ENCODE data around the gene MICAL2. TPM values are rescaled to one million over a fixed set of nuclear protein-coding genes. Genes with fewer than 3 reads are reported as not detected.

MICAL2 gene
- total and polyA plus RNA-seq, 10 of the 15 experiments (the other 5 are each of a cell fraction or from before 2014, with no cell fraction given), result 0.90 to 5.6 (median 2.4) TPM

- Histone ChIP-seq H2AFZ (ENCODE audit: control insufficient read depth, low read depth, low read length) (peak overlapping the region; percentile 77; the same call in 1 of the 2 replicates), H3K36me3 (ENCODE audit: control insufficient read depth in 2 of 2, insufficient read depth in 2 of 2, low read length in 1 of 2) (no peaks in the 10 kb centered on the region)
- no peak for FAIRE-seq
These were observed 541 bp downstream of the MICAL2 start for GRCh38 chr11:12110714-12111548.

More at GRCh38 chr11:12110714-12111548, 541 bp downstream of the MICAL2 start:
- peak overlapping the region; percentile 79 for H3K4me2 ChIP-seq (ENCODE audit: control insufficient read depth, insufficient read depth)
- in situ Hi-C loops (cut with MboI) (no loop called here), intact Hi-C loops (cut with micrococcal nuclease; ENCODE audit: unreplicated experiment) (no loop called here)
- ChIA-PET CTCF (no interaction called here), RAD21 (ENCODE audit: unreplicated experiment) (no interaction called here), POLR2A (no interaction called here), SMC1A (ENCODE audit: uncharacterized antibody, unreplicated experiment) (interaction anchor here (0.6 kb wide), 1 partner anchor 79 kb away, joined by 4 read pairs; no protein-coding TSS in a partner anchor)
- TF ChIP-seq MTA2 (IDR thresholded peaks at IDR 0.05; ENCODE audit: low read depth) (no peak), JUNB (IDR thresholded peaks at IDR 0.05) (no peak), EGR1 (IDR thresholded peaks at IDR 0.05; ENCODE audit: borderline replicate concordance in 1 of 2, low read depth in 2 of 2, low read length in 2 of 2) (no peak), BCLAF1 (IDR thresholded peaks at IDR 0.05) (no peak), RUNX3 (IDR thresholded peaks at IDR 0.05; ENCODE audit: low read length) (no peak), CBX3 (IDR thresholded peaks at IDR 0.05; ENCODE audit: borderline replicate concordance, low read depth) (no peak), MYC (IDR thresholded peaks at IDR 0.05; ENCODE audit: insufficient read depth, insufficient read length, insufficient replicate concordance, low read length, severe bottlenecking) (no peak), GATAD2B (conservative IDR thresholded peaks at IDR 0.05; ENCODE audit: low read depth) (no peak), RB1 (IDR thresholded peaks at IDR 0.05; ENCODE audit: borderline replicate concordance) (no peak), POU2F2 (IDR thresholded peaks at IDR 0.05; ENCODE audit: borderline replicate concordance, low read depth, low read length) (no peak), SUZ12 (IDR thresholded peaks at IDR 0.05; ENCODE audit: unreplicated experiment) (no peak), ZNF622 (IDR thresholded peaks at IDR 0.05) (no peak), YBX1 (IDR thresholded peaks at IDR 0.05) (no peak), TARDBP (IDR thresholded peaks at IDR 0.05; ENCODE audit: borderline replicate concordance) (no peak), MXI1 (IDR thresholded peaks at IDR 0.05; ENCODE audit: low read depth, low read length) (no peak), DPF2 (IDR thresholded peaks at IDR 0.05) (no peak), ZNF384 (IDR thresholded peaks at IDR 0.05; ENCODE audit: borderline replicate concordance, low read depth, low read length) (no peak)
- H3K9ac ChIP-seq (ENCODE audit: control insufficient read depth, insufficient read depth, low read length), result no peak overlapping the region; the same call in 1 of the 2 replicates
- H3K27ac ChIP-seq (ENCODE audit: control insufficient read depth, insufficient read depth), result no peak overlapping the region
- H3K4me1 ChIP-seq (ENCODE audit: control insufficient read depth, insufficient read depth, low read length), result no peaks in the 10 kb centered on the region; the same call in 1 of the 2 replicates
- no peaks in the 10 kb centered on the region for H3K9me3 ChIP-seq (replicated peaks; ENCODE audit: control insufficient read depth, insufficient read depth, low read length)
- no peaks in the 10 kb centered on the region for H4K20me1 ChIP-seq (ENCODE audit: control insufficient read depth, insufficient read depth)
- ATAC-seq (peak; percentile 34), DNase-seq (ENCODE audit: low read depth, low spot score) (no peak)
- H3K79me2 ChIP-seq (ENCODE audit: control insufficient read depth, insufficient read depth, low read length), result no peaks in the 10 kb centered on the region
- peak overlapping the region; percentile 59; the same call in 1 of the 2 replicates for H3K4me3 ChIP-seq
- no peaks in the 10 kb centered on the region for H3K27me3 ChIP-seq (replicated peaks in 1 of 2; ENCODE audit: control insufficient read depth in 2 of 2, insufficient read depth in 2 of 2, low read length in 1 of 2)
- BruUV-seq (replicated peaks), result no TSS peak
- 38% methylated on average over 54 of the region's 67 CpGs for WGBS (ENCODE audit: insufficient coverage, insufficient replicate concordance, low lambda C conversion rate, missing lambda C conversion rate)
